ENCODE results near the gene CNTN6. TPM values are rescaled to one million over a fixed set of nuclear protein-coding genes. Genes with fewer than 3 reads are reported as not detected.

Gene CNTN6
- polyA plus RNA-seq, 1 donor: 2.5 TPM

GRCh38 chr3:1164101-1164500 is 71.3 kb downstream of the CNTN6 start:
- H3K4me3 ChIP-seq (ENCODE audit: low read length): no peak overlapping the region
- no peak overlapping the region for H3K27ac ChIP-seq (ENCODE audit: low read length)
- no CpG with 5 or more reads among the region's 2 CpGs for WGBS (ENCODE audit: insufficient coverage, low lambda C conversion rate)
- H3K9me3 ChIP-seq (ENCODE audit: control insufficient read depth, low read depth, low read length): no peaks in the 10 kb centered on the region
- H3K4me1 ChIP-seq (ENCODE audit: control insufficient read depth, insufficient read depth, low read length): no peaks in the 10 kb centered on the region
- H3K27me3 ChIP-seq (ENCODE audit: control insufficient read depth, insufficient read depth, low read length): no peaks in the 10 kb centered on the region
- DNase-seq: no peak
- H3K36me3 ChIP-seq (ENCODE audit: control insufficient read depth, insufficient read depth, low read length): no peaks in the 10 kb centered on the region

- H3K27me3 ChIP-seq (ENCODE audit: control insufficient read depth, insufficient read depth, low read length): no peaks in the 10 kb centered on the region
- no CpG with 5 or more reads among the region's 3 CpGs for WGBS (ENCODE audit: insufficient coverage, low lambda C conversion rate)
- no peak overlapping the region for H3K27ac ChIP-seq (ENCODE audit: low read length)
- H3K9me3 ChIP-seq (ENCODE audit: control insufficient read depth, low read depth, low read length): no peaks in the 10 kb centered on the region
- H3K4me1 ChIP-seq (ENCODE audit: control insufficient read depth, insufficient read depth, low read length): no peaks in the 10 kb centered on the region
- no peak for DNase-seq
- H3K4me3 ChIP-seq (ENCODE audit: low read length): no peak overlapping the region
- H3K36me3 ChIP-seq (ENCODE audit: control insufficient read depth, insufficient read depth, low read length): no peaks in the 10 kb centered on the region
Observed at GRCh38 chr3:1171320-1171719, 78.5 kb downstream of the CNTN6 start.

GRCh38 chr3:1172644-1173043 is 79.8 kb downstream of the CNTN6 start:
- Histone ChIP-seq H3K27me3 (ENCODE audit: control insufficient read depth, insufficient read depth, low read length) (no peaks in the 10 kb centered on the region), H3K4me3 (ENCODE audit: low read length) (no peak overlapping the region), H3K4me1 (ENCODE audit: control insufficient read depth, insufficient read depth, low read length) (no peaks in the 10 kb centered on the region), H3K9me3 (ENCODE audit: control insufficient read depth, low read depth, low read length) (no peaks in the 10 kb centered on the region), H3K27ac (ENCODE audit: low read length) (no peak overlapping the region), H3K36me3 (ENCODE audit: control insufficient read depth, insufficient read depth, low read length) (no peaks in the 10 kb centered on the region)
- no peak for DNase-seq
- no CpG with 5 or more reads among the region's 2 CpGs for WGBS (ENCODE audit: insufficient coverage, low lambda C conversion rate)

- no CpG with 5 or more reads among the region's 6 CpGs for WGBS (ENCODE audit: insufficient coverage, low lambda C conversion rate)
- Histone ChIP-seq H3K4me3 (ENCODE audit: low read length) (no peak overlapping the region), H3K27ac (ENCODE audit: low read length) (no peak overlapping the region), H3K36me3 (ENCODE audit: control insufficient read depth, insufficient read depth, low read length) (no peaks in the 10 kb centered on the region), H3K4me1 (ENCODE audit: control insufficient read depth, insufficient read depth, low read length) (no peaks in the 10 kb centered on the region), H3K9me3 (ENCODE audit: control insufficient read depth, low read depth, low read length) (no peaks in the 10 kb centered on the region), H3K27me3 (ENCODE audit: control insufficient read depth, insufficient read depth, low read length) (no peaks in the 10 kb centered on the region)
- DNase-seq: no peak
Observed at GRCh38 chr3:1179146-1179545, 86.3 kb downstream of the CNTN6 start.

- no CpG with 5 or more reads among the region's 4 CpGs for WGBS (ENCODE audit: insufficient coverage, low lambda C conversion rate)
- DNase-seq: no peak
- no peaks in the 10 kb centered on the region for H3K4me1 ChIP-seq (ENCODE audit: control insufficient read depth, insufficient read depth, low read length)
- H3K27ac ChIP-seq (ENCODE audit: low read length): no peak overlapping the region
- H3K4me3 ChIP-seq (ENCODE audit: low read length): no peak overlapping the region
- no peaks in the 10 kb centered on the region for H3K9me3 ChIP-seq (ENCODE audit: control insufficient read depth, low read depth, low read length)
- no peaks in the 10 kb centered on the region for H3K27me3 ChIP-seq (ENCODE audit: control insufficient read depth, insufficient read depth, low read length)
- no peaks in the 10 kb centered on the region for H3K36me3 ChIP-seq (ENCODE audit: control insufficient read depth, insufficient read depth, low read length)
Observed at GRCh38 chr3:1183320-1184048, 90.7 kb downstream of the CNTN6 start.

- Histone ChIP-seq H3K36me3 (ENCODE audit: control insufficient read depth, insufficient read depth, low read length) (no peaks in the 10 kb centered on the region), H3K4me3 (ENCODE audit: low read length) (no peak overlapping the region), H3K4me1 (ENCODE audit: control insufficient read depth, insufficient read depth, low read length) (no peaks in the 10 kb centered on the region), H3K9me3 (ENCODE audit: control insufficient read depth, low read depth, low read length) (no peaks in the 10 kb centered on the region), H3K27ac (ENCODE audit: low read length) (no peak overlapping the region), H3K27me3 (ENCODE audit: control insufficient read depth, insufficient read depth, low read length) (no peaks in the 10 kb centered on the region)
- WGBS (ENCODE audit: insufficient coverage, low lambda C conversion rate): 30% methylated on average over 2 of the region's 3 CpGs
- peak in 1 of 2 donors; percentile 22 for DNase-seq
Observed at GRCh38 chr3:1190569-1190968, 97.7 kb downstream of the CNTN6 start.

- no peak overlapping the region for H3K27ac ChIP-seq (ENCODE audit: low read length)
- H3K4me1 ChIP-seq (ENCODE audit: control insufficient read depth, insufficient read depth, low read length): no peaks in the 10 kb centered on the region
- no peaks in the 10 kb centered on the region for H3K9me3 ChIP-seq (ENCODE audit: control insufficient read depth, low read depth, low read length)
- H3K36me3 ChIP-seq (ENCODE audit: control insufficient read depth, insufficient read depth, low read length): no peaks in the 10 kb centered on the region
- H3K27me3 ChIP-seq (ENCODE audit: control insufficient read depth, insufficient read depth, low read length): no peaks in the 10 kb centered on the region
- peak in 1 of 2 donors; percentile 6 for DNase-seq
- no CpG with 5 or more reads among the region's 1 CpG for WGBS (ENCODE audit: insufficient coverage, low lambda C conversion rate)
- H3K4me3 ChIP-seq (ENCODE audit: low read length): no peak overlapping the region
Observed at GRCh38 chr3:1191026-1191425, 98.2 kb downstream of the CNTN6 start.

GRCh38 chr3:1195947-1196346 is 103.1 kb downstream of the CNTN6 start:
- DNase-seq: no peak
- H3K27ac ChIP-seq (ENCODE audit: low read length): no peak overlapping the region
- no peaks in the 10 kb centered on the region for H3K4me1 ChIP-seq (ENCODE audit: control insufficient read depth, insufficient read depth, low read length)
- no CpG with 5 or more reads among the region's 1 CpG for WGBS (ENCODE audit: insufficient coverage, low lambda C conversion rate)
- H3K27me3 ChIP-seq (ENCODE audit: control insufficient read depth, insufficient read depth, low read length): no peaks in the 10 kb centered on the region
- no peaks in the 10 kb centered on the region for H3K9me3 ChIP-seq (ENCODE audit: control insufficient read depth, low read depth, low read length)
- no peak overlapping the region for H3K4me3 ChIP-seq (ENCODE audit: low read length)
- H3K36me3 ChIP-seq (ENCODE audit: control insufficient read depth, insufficient read depth, low read length): no peaks in the 10 kb centered on the region

- DNase-seq: peak in 1 of 2 donors; percentile 8
- no CpG with 5 or more reads among the region's 2 CpGs for WGBS (ENCODE audit: insufficient coverage, low lambda C conversion rate)
- H3K27ac ChIP-seq (ENCODE audit: low read length): no peak overlapping the region
Observed at GRCh38 chr3:1197051-1197450, 104.2 kb downstream of the CNTN6 start.

GRCh38 chr3:1200371-1200770 is 107.5 kb downstream of the CNTN6 start:
- no peaks in the 10 kb centered on the region for H3K4me1 ChIP-seq (ENCODE audit: control insufficient read depth, insufficient read depth, low read length)
- no peaks in the 10 kb centered on the region for H3K27me3 ChIP-seq (ENCODE audit: control insufficient read depth, insufficient read depth, low read length)
- DNase-seq: no peak
- H3K4me3 ChIP-seq (ENCODE audit: low read length): no peak overlapping the region
- no peaks in the 10 kb centered on the region for H3K36me3 ChIP-seq (ENCODE audit: control insufficient read depth, insufficient read depth, low read length)
- H3K27ac ChIP-seq (ENCODE audit: low read length): no peak overlapping the region
- WGBS (ENCODE audit: insufficient coverage, low lambda C conversion rate): no CpG with 5 or more reads among the region's 1 CpG
- no peaks in the 10 kb centered on the region for H3K9me3 ChIP-seq (ENCODE audit: control insufficient read depth, low read depth, low read length)

More at GRCh38 chr3:1197051-1197450, 104.2 kb downstream of the CNTN6 start:
- Histone ChIP-seq H3K36me3 (ENCODE audit: control insufficient read depth, insufficient read depth, low read length) (no peaks in the 10 kb centered on the region), H3K4me3 (ENCODE audit: low read length) (no peak overlapping the region), H3K4me1 (ENCODE audit: control insufficient read depth, insufficient read depth, low read length) (no peaks in the 10 kb centered on the region), H3K9me3 (ENCODE audit: control insufficient read depth, low read depth, low read length) (no peaks in the 10 kb centered on the region), H3K27me3 (ENCODE audit: control insufficient read depth, insufficient read depth, low read length) (no peaks in the 10 kb centered on the region)

- H3K9me3 ChIP-seq (ENCODE audit: control insufficient read depth, low read depth, low read length): no peaks in the 10 kb centered on the region
- H3K36me3 ChIP-seq (ENCODE audit: control insufficient read depth, insufficient read depth, low read length): no peaks in the 10 kb centered on the region
- H3K4me1 ChIP-seq (ENCODE audit: control insufficient read depth, insufficient read depth, low read length): no peaks in the 10 kb centered on the region
- WGBS (ENCODE audit: insufficient coverage, low lambda C conversion rate): 54% methylated on average over 2 of the region's 2 CpGs
- no peak overlapping the region for H3K27ac ChIP-seq (ENCODE audit: low read length)
- no peaks in the 10 kb centered on the region for H3K27me3 ChIP-seq (ENCODE audit: control insufficient read depth, insufficient read depth, low read length)
- no peak for DNase-seq
- H3K4me3 ChIP-seq (ENCODE audit: low read length): no peak overlapping the region
Observed at GRCh38 chr3:1207904-1208303, 115.1 kb downstream of the CNTN6 start.

All from large intestine (tissue), 3 donors.